Activated B cell treated with CpG ODN at 0.5 μM for 24 hours (primary cell): Measurements from ENCODE around the gene SNRNP40. TPM values are rescaled to one million over a fixed set of nuclear protein-coding genes. Genes with fewer than 3 reads are reported as not detected.

ENCODE experiments used
- ATAC-seq: fragments of 200-7000 bp; cut with Tn5 transposase; one replicate; pipeline ENCODE4 v1.10.0; 2021; ENCODE audit warnings: low read depth, mild to moderate bottlenecking, moderate library complexity
- CTCF ChIA-PET: fragments of 350-600 bp; sonication (Branson Sonifier 250); formaldehyde crosslinking; loops from one replicate; lab custom pipeline; 2021; ENCODE audit warnings: antibody characterized with exemption; lab: Charles Lee
- POLR2A ChIA-PET: fragments of 350-600 bp; sonication (Branson Sonifier 250); formaldehyde crosslinking; loops from one replicate; lab custom pipeline; 2021; ENCODE audit warnings: antibody characterized with exemption; lab: Charles Lee
- DNase-seq: peaks from one replicate; pipeline ENCODE4 v3.0.0; 2022
- H3K27ac Mint-ChIP-seq: one replicate; pipeline ENCODE4 v1.8.0; 2020; ENCODE audit warnings: mixed read lengths
- H3K27me3 Mint-ChIP-seq: one replicate; pipeline ENCODE4 v1.8.0; 2021; ENCODE audit warnings: mixed read lengths
- H3K36me3 Mint-ChIP-seq: one replicate; pipeline ENCODE4 v1.8.0; 2021; ENCODE audit warnings: low read depth, mixed read lengths
- H3K4me1 Mint-ChIP-seq: one replicate; pipeline ENCODE4 v1.8.0; 2021; ENCODE audit warnings: mixed read lengths
- H3K4me3 Mint-ChIP-seq: one replicate; pipeline ENCODE4 v1.8.0; 2020; ENCODE audit warnings: mild to moderate bottlenecking, mixed read lengths
- H3K9me3 Mint-ChIP-seq: one replicate; pipeline ENCODE4 v1.8.0; 2020; ENCODE audit warnings: mixed read lengths
- intact Hi-C: fragments of 100-400 bp; cut with micrococcal nuclease; formaldehyde crosslinking; loops from one replicate; pipeline ENCODE4 v1.15.1; 2024
- total RNA-seq: library from RNA; stranded (reverse); gene quantifications from 2 replicates; pipeline ENCODE4 v1.2.3, GENCODE V29; 2022
- TF ChIP-seq, protein P1 (sequence below): fragments of 200-600 bp; IDR thresholded peaks from one replicate; pipeline ENCODE4 v1.8.0; 2022; ENCODE audit warnings: antibody characterized with exemption, mild to moderate bottlenecking

SNRNP40 gene
- total RNA-seq, 1 donor from 2014 or later = 85.1 TPM

- TF ChIP-seq, protein P1, sequence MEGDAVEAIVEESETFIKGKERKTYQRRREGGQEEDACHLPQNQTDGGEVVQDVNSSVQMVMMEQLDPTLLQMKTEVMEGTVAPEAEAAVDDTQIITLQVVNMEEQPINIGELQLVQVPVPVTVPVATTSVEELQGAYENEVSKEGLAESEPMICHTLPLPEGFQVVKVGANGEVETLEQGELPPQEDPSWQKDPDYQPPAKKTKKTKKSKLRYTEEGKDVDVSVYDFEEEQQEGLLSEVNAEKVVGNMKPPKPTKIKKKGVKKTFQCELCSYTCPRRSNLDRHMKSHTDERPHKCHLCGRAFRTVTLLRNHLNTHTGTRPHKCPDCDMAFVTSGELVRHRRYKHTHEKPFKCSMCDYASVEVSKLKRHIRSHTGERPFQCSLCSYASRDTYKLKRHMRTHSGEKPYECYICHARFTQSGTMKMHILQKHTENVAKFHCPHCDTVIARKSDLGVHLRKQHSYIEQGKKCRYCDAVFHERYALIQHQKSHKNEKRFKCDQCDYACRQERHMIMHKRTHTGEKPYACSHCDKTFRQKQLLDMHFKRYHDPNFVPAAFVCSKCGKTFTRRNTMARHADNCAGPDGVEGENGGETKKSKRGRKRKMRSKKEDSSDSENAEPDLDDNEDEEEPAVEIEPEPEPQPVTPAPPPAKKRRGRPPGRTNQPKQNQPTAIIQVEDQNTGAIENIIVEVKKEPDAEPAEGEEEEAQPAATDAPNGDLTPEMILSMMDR = no peak
- CTCF ChIA-PET = interaction anchor here (1.0 to 1.2 kb wide), 2 partner anchors 154 to 215 kb away, joined by 3 read pairs; no protein-coding TSS in a partner anchor
- Mint-ChIP-seq H3K27ac (no peak overlapping the region), H3K9me3 (no peaks in the 10 kb centered on the region), H3K4me1 (peaks cover 7% of the 10 kb centered on the region), H3K36me3 (peaks cover 38% of the 10 kb centered on the region), H3K4me3 (no peak overlapping the region), H3K27me3 (no peaks in the 10 kb centered on the region)
- no peak for DNase-seq
- ATAC-seq = no peak
- POLR2A ChIA-PET = no interaction called here
- intact Hi-C loops = loop anchor here (2.0 kb wide), 1 partner anchor 150 kb away; no protein-coding TSS in a partner anchor
Observed at GRCh38 chr1:31335007-31335406, 38.4 kb upstream of the SNRNP40 start.

DNA sequence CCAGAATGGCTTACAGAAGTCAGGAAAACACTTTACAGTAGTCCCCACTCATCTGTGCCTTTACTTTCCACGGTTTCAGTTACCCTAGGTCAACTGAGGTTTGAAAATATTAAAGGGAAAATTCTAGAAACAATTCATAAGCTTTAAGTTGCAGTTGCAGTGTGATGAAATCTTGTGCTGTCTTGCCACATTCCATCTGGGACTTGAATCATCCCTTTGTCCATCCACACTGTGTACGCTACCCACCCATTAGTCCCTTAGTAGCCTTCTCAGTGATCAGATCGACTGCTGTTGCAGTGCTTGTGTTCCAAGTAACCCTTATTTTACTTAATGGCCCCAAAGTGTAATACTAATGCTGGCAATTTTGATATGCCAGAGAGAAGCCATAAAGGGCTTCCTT lies 30.8 kb upstream of the SNRNP40 start:
- no peaks in the 10 kb centered on the region for H3K27me3 Mint-ChIP-seq
- intact Hi-C loops = no loop called here
- DNase-seq = no peak
- peaks cover 24% of the 10 kb centered on the region for H3K36me3 Mint-ChIP-seq
- POLR2A ChIA-PET = no interaction called here
- no peak for ATAC-seq
- H3K4me1 Mint-ChIP-seq = no peaks in the 10 kb centered on the region
- no peak overlapping the region for H3K27ac Mint-ChIP-seq
- H3K4me3 Mint-ChIP-seq = no peak overlapping the region
- no peaks in the 10 kb centered on the region for H3K9me3 Mint-ChIP-seq
- CTCF ChIA-PET = interaction anchor here (2.0 kb wide), 1 partner anchor 222 kb away, joined by 4 read pairs; no protein-coding TSS in a partner anchor
- TF ChIP-seq, protein P1 = no peak

GRCh38 chr1:31326461-31326860 lies 29.9 kb upstream of the SNRNP40 start:
- DNase-seq (no peak), ATAC-seq (no peak)
- POLR2A ChIA-PET = no interaction called here
- TF ChIP-seq, protein P1 = no peak
- Mint-ChIP-seq H3K4me3 (no peak overlapping the region), H3K9me3 (no peaks in the 10 kb centered on the region), H3K36me3 (peaks cover 26% of the 10 kb centered on the region), H3K27me3 (no peaks in the 10 kb centered on the region), H3K4me1 (no peaks in the 10 kb centered on the region), H3K27ac (no peak overlapping the region)
- intact Hi-C loops = no loop called here
- CTCF ChIA-PET = no interaction called here

DNA sequence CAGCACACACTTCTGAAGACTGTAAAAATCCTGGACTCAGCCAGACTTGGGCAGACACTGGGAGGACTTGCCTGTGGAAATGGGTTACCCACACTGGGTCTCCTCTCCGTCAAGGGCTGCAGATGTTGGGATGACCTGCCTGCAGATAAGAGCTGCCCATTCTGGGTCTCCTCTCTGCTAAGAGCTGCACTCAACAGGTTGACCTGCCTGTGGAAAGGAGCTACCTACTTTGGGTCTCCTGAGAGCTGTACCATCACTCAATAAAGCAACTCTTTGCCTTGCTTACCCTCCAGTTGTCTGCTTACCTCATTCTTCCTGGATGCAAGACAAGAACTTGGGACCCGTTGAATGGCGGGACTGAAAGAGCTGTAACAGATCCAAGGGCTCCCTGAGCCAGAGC lies 28.4 kb upstream of the SNRNP40 start:
- CTCF ChIA-PET = no interaction called here
- Mint-ChIP-seq H3K36me3 (peaks cover 36% of the 10 kb centered on the region), H3K4me3 (no peak overlapping the region), H3K9me3 (no peaks in the 10 kb centered on the region), H3K27ac (no peak overlapping the region), H3K27me3 (no peaks in the 10 kb centered on the region), H3K4me1 (no peaks in the 10 kb centered on the region)
- DNase-seq = no peak
- POLR2A ChIA-PET = no interaction called here
- no peak for ATAC-seq
- TF ChIP-seq, protein P1 = no peak
- intact Hi-C loops = no loop called here

GRCh38 chr1:31324093-31324492 lies 27.5 kb upstream of the SNRNP40 start:
- TF ChIP-seq, protein P1 = no peak
- Mint-ChIP-seq H3K4me3 (no peak overlapping the region), H3K9me3 (no peaks in the 10 kb centered on the region), H3K4me1 (no peaks in the 10 kb centered on the region), H3K27me3 (no peaks in the 10 kb centered on the region), H3K36me3 (peaks cover 42% of the 10 kb centered on the region), H3K27ac (no peak overlapping the region)
- DNase-seq (no peak), ATAC-seq (no peak)
- CTCF ChIA-PET = no interaction called here
- intact Hi-C loops = no loop called here
- POLR2A ChIA-PET = no interaction called here
